Amniotic epithelial cell (primary cell): Measurements from ENCODE around the gene IER5L.

Experiments used
- DNase-seq: peaks from one replicate; pipeline ENCODE4 v3.0.0-alpha.2; 2010; ENCODE audit warnings: low read depth

IER5L gene

GRCh38 chr9:129178568-129179382 is 714 bp upstream of the IER5L start:
- no peak for DNase-seq

- DNase-seq, result no peak
These were observed 644 bp downstream of the IER5L start for GRCh38 chr9:129177443-129177790.

GRCh38 chr9:129176701-129177442 is 1.2 kb downstream of the IER5L start:
- DNase-seq, result peak; percentile 56

GRCh38 chr9:129175825-129176633 is 2.0 kb downstream of the IER5L start:
- peak; percentile 90 for DNase-seq

- no peak for DNase-seq
These were observed 2.6 kb downstream of the IER5L start for GRCh38 chr9:129175515-129175824.

- DNase-seq, result peak; percentile 95
These were observed 3.1 kb downstream of the IER5L start for GRCh38 chr9:129174724-129175514.

- DNase-seq, result peak; percentile 94
These were observed 3.8 kb downstream of the IER5L start for GRCh38 chr9:129174102-129174723.

- DNase-seq, result no peak
These were observed 4.6 kb downstream of the IER5L start for GRCh38 chr9:129173296-129174101.

- DNase-seq, result peak; percentile 51
These were observed 5.2 kb downstream of the IER5L start for GRCh38 chr9:129172816-129173215.

- no peak for DNase-seq
These were observed 5.9 kb downstream of the IER5L start for GRCh38 chr9:129171993-129172751.

- peak; percentile 17 for DNase-seq
These were observed 7.8 kb downstream of the IER5L start for GRCh38 chr9:129170229-129170628.

- peak; percentile 75 for DNase-seq
These were observed 11.2 kb downstream of the IER5L start for GRCh38 chr9:129166623-129167557.

- DNase-seq, result no peak
These were observed 12.9 kb downstream of the IER5L start for GRCh38 chr9:129165198-129165597.

GRCh38 chr9:129164246-129164930 is 13.7 kb downstream of the IER5L start:
- DNase-seq, result peak; percentile 85

- no peak for DNase-seq
These were observed 14.3 kb downstream of the IER5L start for GRCh38 chr9:129163753-129164152.

- peak; percentile 60 for DNase-seq
These were observed 14.8 kb downstream of the IER5L start for GRCh38 chr9:129163198-129163670.

- DNase-seq, result no peak
These were observed 15.4 kb downstream of the IER5L start for GRCh38 chr9:129162497-129163197.

GRCh38 chr9:129161534-129161837 is 16.6 kb downstream of the IER5L start:
- no peak for DNase-seq
